H9 (cell line): ENCODE results near the gene ETNPPL. TPM values are rescaled to one million over a fixed set of nuclear protein-coding genes. Genes with fewer than 3 reads are reported as not detected.

Experiments used
- DNase-seq: peaks from one replicate; pipeline ENCODE4 v3.0.0-alpha.2; 2017
- H2AFZ ChIP-seq: one replicate; pipeline ENCODE4 v1.6.1; 2013; ENCODE audit warnings: mild to moderate bottlenecking, low read length, control low read depth, moderate library complexity
- H2AK5ac ChIP-seq: 2 replicates; pipeline ENCODE4 v1.6.1; 2013; ENCODE audit warnings: low read length, control low read depth, mixed read lengths; ENCODE audit not compliant: insufficient read length
- H2BK120ac ChIP-seq: one replicate; pipeline ENCODE4 v1.6.1; 2013; ENCODE audit warnings: low read depth, mild to moderate bottlenecking, low read length, control low read depth, inconsistent platforms; ENCODE audit not compliant: poor library complexity, severe bottlenecking
- H2BK12ac ChIP-seq: 2 replicates; pipeline ENCODE4 v1.6.1; 2013; ENCODE audit warnings: low read length, control low read depth, mixed read lengths, low read depth; ENCODE audit not compliant: insufficient read length
- H2BK15ac ChIP-seq: 2 replicates; pipeline ENCODE4 v1.6.1; 2013; ENCODE audit warnings: low read depth, low read length, control low read depth
- H2BK20ac ChIP-seq: one replicate; pipeline ENCODE4 v1.6.1; 2013; ENCODE audit warnings: low read depth, mild to moderate bottlenecking, low read length, control low read depth, inconsistent platforms; ENCODE audit not compliant: poor library complexity, severe bottlenecking
- H2BK5ac ChIP-seq: 2 replicates; pipeline ENCODE4 v1.6.1; 2013; ENCODE audit warnings: low read length, control low read depth, mixed read lengths; ENCODE audit not compliant: insufficient read length
- H3K14ac ChIP-seq: 2 replicates; pipeline ENCODE4 v1.6.1; 2013; ENCODE audit warnings: low read length, control low read depth; ENCODE audit not compliant: insufficient read depth
- H3K18ac ChIP-seq: 2 replicates; pipeline ENCODE4 v1.6.1; 2013; ENCODE audit warnings: low read depth, mild to moderate bottlenecking, mixed read lengths, low read length, control low read depth; ENCODE audit not compliant: insufficient read length
- H3K23ac ChIP-seq: 2 replicates; pipeline ENCODE4 v1.6.1; 2013; ENCODE audit warnings: low read length, control low read depth, mixed read lengths, low read depth; ENCODE audit not compliant: insufficient read length
- H3K23me2 ChIP-seq: 2 replicates; pipeline ENCODE4 v1.6.1; 2013; ENCODE audit warnings: low read depth, mild to moderate bottlenecking, mixed read lengths, low read length, control low read depth; ENCODE audit not compliant: insufficient read length, poor library complexity, severe bottlenecking
- H3K27ac ChIP-seq: 2 replicates; pipeline ENCODE4 v1.5.1; 2013; ENCODE audit warnings: low read length, control low read depth, mixed read lengths, low read depth; ENCODE audit not compliant: insufficient read length
- H3K27me3 ChIP-seq: 2 replicates; pipeline ENCODE4 v1.6.1; 2013; ENCODE audit warnings: low read length, control low read depth, inconsistent platforms; ENCODE audit not compliant: insufficient read depth
- H3K4ac ChIP-seq: 2 replicates; pipeline ENCODE4 v1.6.1; 2013; ENCODE audit warnings: low read depth, mild to moderate bottlenecking, control low read depth, inconsistent platforms, low read length, moderate library complexity
- H3K4me1 ChIP-seq: 2 replicates; pipeline ENCODE4 v1.6.1; 2013; ENCODE audit warnings: low read length, control low read depth, inconsistent platforms; ENCODE audit not compliant: insufficient read depth
- H3K4me2 ChIP-seq: 2 replicates; pipeline ENCODE4 v1.6.1; 2013; ENCODE audit warnings: low read length, control low read depth, mixed read lengths; ENCODE audit not compliant: insufficient read length, insufficient read depth
- H3K56ac ChIP-seq: 2 replicates; pipeline ENCODE4 v1.6.1; 2013; ENCODE audit warnings: low read depth, mild to moderate bottlenecking, mixed read lengths, low read length, control low read depth; ENCODE audit not compliant: insufficient read length
- H3K79me1 ChIP-seq: 2 replicates; pipeline ENCODE4 v1.6.1; 2013; ENCODE audit warnings: low read depth, mild to moderate bottlenecking, moderate library complexity, low read length, control low read depth, inconsistent platforms; ENCODE audit not compliant: insufficient read depth, poor library complexity, severe bottlenecking
- H3K79me2 ChIP-seq: 2 replicates; pipeline ENCODE4 v1.6.1; 2013; ENCODE audit warnings: low read length, control low read depth, inconsistent platforms; ENCODE audit not compliant: insufficient read depth
- H3K9ac ChIP-seq: 2 replicates; pipeline ENCODE4 v1.6.1; 2013; ENCODE audit warnings: low read length, control low read depth, mixed read lengths; ENCODE audit not compliant: insufficient read length; ENCODE audit errors: extremely low read depth
- H3K9me3 ChIP-seq: one replicate; pipeline ENCODE4 v1.6.1; 2013; ENCODE audit warnings: low read depth, low read length, inconsistent platforms; ENCODE audit not compliant: control insufficient read depth
- H3T11ph ChIP-seq: one replicate; pipeline ENCODE4 v1.6.1; 2013; ENCODE audit warnings: mild to moderate bottlenecking, low read length, control low read depth, inconsistent platforms
- H4K20me1 ChIP-seq: one replicate; pipeline ENCODE4 v1.6.1; 2013; ENCODE audit not compliant: control insufficient read depth, insufficient read length, insufficient read depth
- H4K5ac ChIP-seq: 2 replicates; pipeline ENCODE4 v1.6.1; 2013; ENCODE audit warnings: low read depth, mild to moderate bottlenecking, mixed read lengths, low read length, control low read depth; ENCODE audit not compliant: insufficient read length
- H4K8ac ChIP-seq: replicated peaks from 2 replicates; pipeline ENCODE4 v1.6.1; 2013; ENCODE audit warnings: low read length, control low read depth, mixed read lengths, low read depth; ENCODE audit not compliant: insufficient read length
- H4K91ac ChIP-seq: 2 replicates; pipeline ENCODE4 v1.6.1; 2013; ENCODE audit warnings: low read depth, mild to moderate bottlenecking, moderate library complexity, mixed read lengths, low read length, control low read depth; ENCODE audit not compliant: insufficient read length
- H3K27ac Mint-ChIP-seq, 3 experiments: 2 replicates in 2 of 3; 3 replicates in 1 of 3; pipeline ENCODE4 v1.8.0; 2020 to 2021; ENCODE audit warnings: mixed read lengths in 3 of 3, mild to moderate bottlenecking in 1 of 3, moderate library complexity in 1 of 3
- H3K27me3 Mint-ChIP-seq: 2 replicates; pipeline ENCODE4 v1.8.0; 2021; ENCODE audit warnings: low read depth, mild to moderate bottlenecking, moderate library complexity, mixed read lengths
- H3K36me3 Mint-ChIP-seq, 3 experiments: 2 replicates in 2 of 3; 3 replicates in 1 of 3; pipeline ENCODE4 v1.8.0; 2020 to 2021; ENCODE audit warnings: low read depth in 3 of 3, mixed read lengths in 3 of 3; ENCODE audit not compliant: insufficient read depth in 1 of 3
- H3K4me1 Mint-ChIP-seq, 2 experiments: 2 replicates each; pipeline ENCODE4 v1.8.0; 2020; ENCODE audit warnings: mixed read lengths in 2 of 2
- H3K4me3 Mint-ChIP-seq, 2 experiments: 2 replicates in 1 of 2; 3 replicates in 1 of 2; pipeline ENCODE4 v1.8.0; 2020 to 2021; ENCODE audit warnings: mild to moderate bottlenecking in 2 of 2, mixed read lengths in 2 of 2, moderate library complexity in 1 of 2
- H3K9me3 Mint-ChIP-seq, 2 experiments: 2 replicates in 1 of 2; 3 replicates in 1 of 2; pipeline ENCODE4 v1.8.0; 2020; ENCODE audit warnings: mild to moderate bottlenecking in 2 of 2, mixed read lengths in 2 of 2, moderate library complexity in 1 of 2
- WGBS: extraction: QIAGEN DNeasy Blood & Tissue Kit; methylation state at CpG from one replicate; pipeline ENCODE4 v1.1.7; 2013; ENCODE audit warnings: missing lambda C conversion rate, low lambda C conversion rate, mixed read lengths; ENCODE audit not compliant: insufficient read length; ENCODE audit errors: extremely low coverage; 5-methylcytosine and 5-hydroxymethylcytosine counted together
- total RNA-seq: library from RNA; stranded (reverse); gene quantifications from 2 replicates; pipeline ENCODE4 v1.2.1, GENCODE V29; 2021
- TF ChIP-seq, protein P1 (sequence below): fragments of 200-600 bp; sonication (generic); conservative IDR thresholded peaks from 3 replicates; pipeline ENCODE4 v1.8.0; 2021; ENCODE audit warnings: antibody characterized with exemption, mild to moderate bottlenecking

Gene ETNPPL
- total RNA-seq, 1 experiment from 2014 or later: 1.3 TPM

GRCh38 chr4:108695062-108695461, 67.8 kb downstream of the ETNPPL start:
- Histone ChIP-seq H2BK5ac (no peak overlapping the region), H3K9ac (no peak overlapping the region), H2BK12ac (no peak overlapping the region), H3K56ac (no peak overlapping the region), H3K79me1 (no peaks in the 10 kb centered on the region), H2BK120ac (no peak overlapping the region), H3K23ac (no peak overlapping the region), H3K9me3 (no peaks in the 10 kb centered on the region), H3K4ac (no peak overlapping the region), H3K4me1 (peaks cover 7% of the 10 kb centered on the region; the same call in 1 of the 2 replicates), H3K27ac (no peak overlapping the region), H2BK20ac (no peak overlapping the region), H3K27me3 (no peaks in the 10 kb centered on the region), H2BK15ac (no peak overlapping the region), H3K23me2 (no peaks in the 10 kb centered on the region), H2AK5ac (no peak overlapping the region), H3K18ac (no peak overlapping the region), H4K5ac (no peak overlapping the region), H4K91ac (no peak overlapping the region), H4K8ac (no peak overlapping the region), H3K79me2 (no peaks in the 10 kb centered on the region), H3T11ph (no peak overlapping the region), H3K14ac (no peak overlapping the region), H3K4me2 (no peak overlapping the region), H2AFZ (no peak overlapping the region), H4K20me1 (no peaks in the 10 kb centered on the region)
- Mint-ChIP-seq H3K27me3 (no peaks in the 10 kb centered on the region), H3K9me3 (no peaks in the 10 kb centered on the region), H3K36me3 (no peaks in the 10 kb centered on the region), H3K4me3 (no peak overlapping the region), H3K27ac (no peak overlapping the region), H3K4me1 (no peaks in the 10 kb centered on the region)
- no peak for DNase-seq
- TF ChIP-seq, protein P1, sequence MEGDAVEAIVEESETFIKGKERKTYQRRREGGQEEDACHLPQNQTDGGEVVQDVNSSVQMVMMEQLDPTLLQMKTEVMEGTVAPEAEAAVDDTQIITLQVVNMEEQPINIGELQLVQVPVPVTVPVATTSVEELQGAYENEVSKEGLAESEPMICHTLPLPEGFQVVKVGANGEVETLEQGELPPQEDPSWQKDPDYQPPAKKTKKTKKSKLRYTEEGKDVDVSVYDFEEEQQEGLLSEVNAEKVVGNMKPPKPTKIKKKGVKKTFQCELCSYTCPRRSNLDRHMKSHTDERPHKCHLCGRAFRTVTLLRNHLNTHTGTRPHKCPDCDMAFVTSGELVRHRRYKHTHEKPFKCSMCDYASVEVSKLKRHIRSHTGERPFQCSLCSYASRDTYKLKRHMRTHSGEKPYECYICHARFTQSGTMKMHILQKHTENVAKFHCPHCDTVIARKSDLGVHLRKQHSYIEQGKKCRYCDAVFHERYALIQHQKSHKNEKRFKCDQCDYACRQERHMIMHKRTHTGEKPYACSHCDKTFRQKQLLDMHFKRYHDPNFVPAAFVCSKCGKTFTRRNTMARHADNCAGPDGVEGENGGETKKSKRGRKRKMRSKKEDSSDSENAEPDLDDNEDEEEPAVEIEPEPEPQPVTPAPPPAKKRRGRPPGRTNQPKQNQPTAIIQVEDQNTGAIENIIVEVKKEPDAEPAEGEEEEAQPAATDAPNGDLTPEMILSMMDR: no peak
- no CpG with 5 or more reads among the region's 1 CpG for WGBS
